Endometrium (tissue), 2 donors: ENCODE data around the gene FRRS1L.

Experiments used
- FAIRE-seq: peaks from 2 replicates; lab custom pipeline; 2012; peaks lifted over from hg19 to GRCh38; lab: Jason Lieb, UNC
- donor health status: control.
- donor health status: control.

Gene FRRS1L

DNA sequence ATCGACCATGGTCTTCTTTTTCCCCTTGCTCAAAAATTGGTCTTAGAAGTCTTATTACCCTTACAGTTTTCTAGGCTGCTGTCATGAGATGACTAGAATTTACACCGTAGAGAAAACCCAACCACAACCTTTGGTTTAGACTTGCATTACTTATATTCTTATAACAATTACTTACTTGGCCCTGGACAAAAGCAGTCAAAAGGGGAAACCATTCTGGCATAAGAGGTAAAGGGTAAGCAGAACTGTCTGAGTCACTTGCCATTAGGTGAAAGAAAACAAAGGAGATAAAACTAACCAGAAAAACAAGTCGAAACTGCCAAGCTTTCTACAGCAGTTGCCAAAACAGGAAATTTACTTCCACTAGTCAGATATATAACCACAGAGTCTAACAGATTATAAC, 65.2 kb downstream of the FRRS1L start:
- no peak for FAIRE-seq

DNA sequence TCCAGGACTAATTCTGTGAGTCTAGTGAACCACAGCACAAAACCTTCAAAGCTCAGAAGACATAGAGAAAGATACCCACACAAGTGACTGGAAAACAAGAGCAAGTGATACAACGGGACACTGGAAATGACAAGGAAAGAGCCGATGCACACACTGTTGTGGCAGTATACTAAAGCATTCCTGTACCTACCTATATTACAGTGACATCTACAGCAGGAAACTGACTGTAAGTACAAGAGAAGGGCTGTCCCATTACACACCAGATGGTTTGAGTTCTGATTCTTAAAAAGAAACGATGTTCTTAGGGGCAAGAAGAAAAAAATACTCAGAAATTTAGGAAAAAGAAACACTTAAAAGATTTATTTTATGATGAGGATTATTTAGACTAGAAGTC, 65.8 kb downstream of the FRRS1L start:
- no peak for FAIRE-seq

DNA sequence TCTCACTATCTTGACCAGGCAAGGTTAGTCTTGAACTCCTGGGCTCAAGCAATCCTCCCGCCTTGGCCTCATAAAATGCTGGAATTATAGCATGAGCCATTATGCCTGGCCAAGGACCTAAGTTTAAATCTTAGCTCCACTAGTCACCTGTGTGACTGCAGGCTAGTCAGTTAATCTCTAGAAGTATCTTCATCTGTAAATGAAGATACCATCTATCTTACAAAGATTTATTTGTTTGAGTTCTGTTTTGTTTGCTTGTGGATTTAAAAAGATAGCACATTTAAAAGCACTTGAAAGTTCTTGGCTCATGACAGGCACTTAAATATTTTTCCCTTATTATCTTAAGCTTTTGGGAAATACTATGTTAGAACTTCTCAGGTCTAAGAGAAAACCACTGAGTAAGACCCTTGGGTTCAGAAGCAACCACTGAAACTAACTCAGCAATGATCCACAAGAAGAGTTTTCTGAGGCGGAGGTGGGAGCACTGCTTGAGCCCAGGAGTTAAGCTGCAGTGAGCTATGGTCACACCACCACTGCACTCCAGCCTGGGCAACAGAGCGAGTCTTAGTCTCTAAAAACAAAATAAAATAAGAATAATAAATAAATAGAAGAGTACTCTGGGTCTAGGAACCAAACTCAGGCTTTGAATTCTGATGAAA, 66.4 kb downstream of the FRRS1L start:
- FAIRE-seq: no peak

DNA sequence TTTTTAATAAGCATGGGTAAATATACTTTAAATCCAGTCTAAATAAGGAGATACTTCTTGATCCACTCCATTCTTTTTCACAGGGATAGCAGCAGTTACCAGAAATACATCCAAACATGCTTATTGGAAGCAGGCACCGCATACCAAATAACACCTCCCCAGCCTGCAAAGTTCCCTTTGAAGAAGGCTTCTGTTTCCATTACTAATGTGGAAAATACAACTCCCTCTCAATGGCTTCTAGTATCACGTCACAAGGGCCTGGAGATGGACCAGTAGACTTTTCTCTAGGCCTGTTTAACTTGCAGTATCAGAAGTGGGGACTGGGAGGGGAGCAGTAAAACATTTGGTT, 68.1 kb downstream of the FRRS1L start:
- FAIRE-seq: no peak

DNA sequence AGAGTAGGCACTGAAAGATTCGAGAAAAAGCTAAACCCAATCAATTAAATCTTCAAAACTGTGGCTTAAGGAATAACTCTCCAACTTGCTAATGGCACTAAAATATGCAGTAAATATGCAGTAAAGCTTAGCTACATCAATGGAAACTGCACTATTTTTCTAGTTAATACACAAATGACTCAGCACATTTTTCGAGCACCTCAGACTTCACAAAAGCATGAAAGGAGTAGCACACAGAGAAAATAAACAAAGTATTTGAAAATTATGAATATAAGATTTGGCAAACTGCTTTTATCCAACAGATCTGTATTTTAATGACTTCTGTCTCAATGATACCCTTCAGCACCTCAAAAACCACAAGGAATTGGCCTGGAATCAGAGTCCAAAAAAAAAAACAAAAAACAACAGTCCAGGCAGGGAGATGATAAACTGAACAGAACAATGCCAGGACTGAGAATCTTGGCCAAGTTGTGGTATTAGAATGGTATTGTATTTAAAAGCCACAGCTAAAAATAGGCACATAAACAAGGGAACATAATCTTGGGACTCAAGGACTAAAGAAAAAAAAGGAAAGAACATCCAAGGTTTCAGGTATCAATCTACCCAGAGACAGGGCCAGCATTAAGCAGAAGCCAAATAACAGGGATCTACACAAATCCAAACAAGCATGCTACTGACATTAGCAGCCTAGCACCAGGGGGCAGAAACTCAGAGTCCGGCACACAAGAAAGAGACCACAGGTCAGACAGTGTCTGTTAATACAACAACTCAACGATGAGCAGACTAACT, 68.7 kb downstream of the FRRS1L start:
- no peak for FAIRE-seq

DNA sequence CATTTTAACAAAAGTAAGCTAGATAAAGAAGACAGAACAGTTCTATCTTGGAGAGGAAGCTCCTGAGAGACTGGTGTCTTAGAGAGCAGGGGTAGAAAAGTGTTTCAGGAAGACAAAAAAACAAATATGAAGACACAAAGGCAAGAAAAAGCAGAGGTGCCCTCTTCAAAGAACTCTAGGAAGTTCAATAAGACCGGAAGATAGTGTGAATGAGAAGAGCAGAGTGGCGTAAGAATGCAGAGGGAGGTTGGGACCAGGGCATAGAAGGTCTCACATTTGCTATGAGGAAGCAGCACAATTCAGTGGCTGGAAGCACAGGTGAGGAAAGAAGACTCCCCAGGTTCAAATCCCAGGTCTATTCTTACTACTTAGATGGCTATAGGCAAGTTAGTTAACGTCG, 69.9 kb downstream of the FRRS1L start:
- FAIRE-seq: no peak

DNA sequence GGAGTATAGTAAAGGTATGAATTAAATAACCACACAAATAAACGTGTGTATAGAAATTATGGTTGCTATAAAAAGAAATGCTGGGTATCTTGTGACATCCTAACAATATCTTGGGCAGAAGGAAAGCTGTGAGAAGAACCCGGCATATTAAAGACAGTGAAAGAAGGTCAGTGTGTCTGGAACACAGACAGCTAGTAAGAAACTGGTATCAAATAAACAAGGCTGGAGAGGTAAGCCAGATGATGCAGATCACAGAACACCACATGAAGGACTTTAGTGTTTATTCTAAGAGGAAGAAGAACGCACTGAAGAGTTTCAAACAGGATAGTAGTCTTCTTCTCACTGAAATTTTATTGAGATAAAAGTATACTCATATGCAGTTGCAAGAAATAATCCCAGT, 71.7 kb downstream of the FRRS1L start:
- FAIRE-seq: no peak

DNA sequence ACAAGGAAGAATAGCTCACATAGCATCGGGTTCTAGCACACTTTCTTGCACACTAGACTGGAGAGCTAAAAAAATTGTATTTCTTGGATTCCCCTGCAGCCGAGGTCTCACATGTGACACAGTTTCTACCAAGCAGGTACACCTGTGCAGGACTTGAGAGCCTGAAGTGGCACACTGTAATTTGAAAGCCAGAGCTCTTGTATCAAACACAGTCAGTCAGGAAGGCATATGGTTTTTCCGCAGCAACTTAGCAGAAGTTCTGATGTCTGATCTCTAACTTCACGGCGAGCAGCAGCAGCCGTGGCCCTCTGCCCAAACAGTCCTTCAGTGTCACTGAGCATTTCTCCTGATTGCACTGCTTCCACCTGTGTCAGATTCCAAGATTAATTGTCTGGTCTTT, 72.8 kb downstream of the FRRS1L start:
- no peak for FAIRE-seq

DNA sequence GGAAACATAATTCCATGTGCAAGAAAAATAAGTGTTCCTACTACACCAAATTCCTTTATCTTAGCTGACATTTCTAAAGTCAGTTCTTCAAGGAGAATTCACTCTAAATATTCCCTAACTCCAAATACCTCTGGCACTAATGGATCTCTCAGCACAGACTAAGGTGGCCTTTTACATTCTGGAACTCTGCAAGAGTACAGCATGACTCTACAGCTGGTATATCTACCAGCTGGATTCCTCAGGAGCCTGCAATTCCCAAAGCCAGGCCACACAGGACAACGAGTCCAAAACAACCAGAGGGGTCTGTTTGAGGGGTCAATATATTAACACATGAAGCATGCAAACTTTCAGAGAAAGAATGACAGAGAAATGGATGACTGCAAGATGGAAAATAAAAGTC, 74.5 kb downstream of the FRRS1L start:
- no peak for FAIRE-seq

DNA sequence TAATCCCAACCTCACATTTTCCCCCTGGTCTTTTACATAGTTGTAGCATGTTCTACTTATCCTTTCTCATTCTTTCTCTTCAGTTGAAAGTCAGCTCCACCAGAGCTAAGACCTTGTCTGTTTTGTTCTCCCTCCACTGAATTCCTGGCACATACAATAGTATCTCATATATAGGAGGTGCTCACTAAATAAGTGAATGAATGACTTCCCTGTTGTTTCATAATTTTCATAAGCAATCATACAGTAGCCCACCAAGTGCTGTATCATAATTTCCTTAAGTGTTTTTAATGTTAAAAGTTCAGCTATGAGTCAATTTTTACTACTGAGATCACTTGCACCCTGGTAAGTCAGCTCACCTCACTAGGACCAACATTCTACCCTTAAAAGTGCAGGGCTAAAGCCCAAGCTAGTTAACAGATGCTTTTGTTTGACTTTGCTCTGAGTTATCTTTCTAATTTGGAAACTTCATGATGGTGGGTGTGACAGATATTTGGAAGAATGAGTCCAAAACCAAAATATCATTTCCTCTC, 74.9 kb downstream of the FRRS1L start:
- no peak for FAIRE-seq

DNA sequence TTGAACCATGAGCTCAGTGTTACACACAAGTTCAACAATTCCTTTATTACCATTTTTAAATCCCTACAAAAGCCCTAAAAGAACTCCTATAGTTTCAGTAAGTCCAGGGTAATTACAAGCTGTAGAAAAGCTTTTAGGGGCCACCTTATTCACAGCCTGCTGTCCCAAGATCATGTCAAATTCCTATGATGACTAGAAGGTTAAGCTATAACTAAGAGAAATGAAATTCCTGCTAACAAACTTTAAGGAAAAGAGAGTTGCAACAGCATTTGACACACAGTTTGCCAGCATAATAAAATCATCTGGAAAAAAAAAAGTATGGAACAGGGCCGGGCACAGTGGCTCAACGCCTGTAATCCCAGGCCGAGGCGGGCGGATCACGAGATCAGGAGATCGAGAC, 78.8 kb downstream of the FRRS1L start:
- no peak for FAIRE-seq

DNA sequence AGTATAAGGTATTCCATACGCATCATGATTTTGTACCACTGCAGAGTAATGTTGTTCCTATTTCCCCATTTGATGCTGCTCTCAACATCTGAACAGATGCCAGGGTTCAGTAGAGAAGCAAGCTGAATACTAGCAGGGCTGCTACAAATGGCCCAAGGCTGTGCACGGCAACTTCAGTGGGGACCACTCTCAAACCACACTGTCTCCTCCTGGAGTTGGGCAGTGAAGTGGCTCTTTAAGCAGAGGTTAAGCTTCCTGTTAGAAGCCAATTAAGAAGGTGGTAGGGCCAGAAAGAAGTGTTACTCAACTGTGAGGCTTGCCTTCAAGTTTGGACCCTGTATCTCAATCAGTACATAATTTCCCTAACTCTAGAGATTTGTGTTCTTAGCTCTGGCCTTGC, 79.3 kb downstream of the FRRS1L start:
- no peak for FAIRE-seq

DNA sequence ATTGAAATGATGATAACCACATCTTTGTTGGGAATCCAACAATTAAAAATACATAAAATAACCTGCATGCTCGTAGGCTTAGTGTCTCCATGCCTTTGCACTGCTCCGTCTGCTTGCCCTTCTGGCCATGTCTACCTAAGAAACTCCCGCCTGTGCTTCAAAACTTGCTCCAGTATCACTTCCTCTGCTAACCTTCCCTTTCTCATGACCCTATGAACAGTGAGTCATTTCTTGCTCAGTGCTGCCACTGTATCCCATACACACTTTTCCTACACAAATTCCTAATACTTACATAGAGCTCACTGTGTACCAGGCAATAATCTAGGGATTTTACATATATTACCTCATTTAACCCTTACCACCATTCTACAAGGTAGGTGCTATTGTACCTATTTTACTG, 80.8 kb downstream of the FRRS1L start:
- no peak for FAIRE-seq

DNA sequence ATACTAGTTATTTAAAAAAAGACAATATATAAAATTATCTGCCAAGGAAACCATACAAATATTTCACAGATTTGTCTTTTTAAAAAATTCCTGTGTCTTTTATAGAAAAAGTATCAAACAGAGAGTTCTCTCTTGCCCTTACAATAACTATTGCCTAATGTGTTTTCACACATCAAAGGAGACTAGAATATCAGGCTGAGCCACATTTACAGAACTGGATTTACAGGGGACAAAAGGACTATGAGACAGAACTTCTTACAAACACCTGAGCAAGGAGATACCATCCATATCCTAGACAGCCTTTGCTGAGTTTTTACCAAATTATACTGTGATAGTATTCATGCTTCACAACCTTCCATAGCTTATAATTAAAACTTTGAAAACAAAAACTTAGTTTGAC, 81.5 kb downstream of the FRRS1L start:
- no peak for FAIRE-seq

DNA sequence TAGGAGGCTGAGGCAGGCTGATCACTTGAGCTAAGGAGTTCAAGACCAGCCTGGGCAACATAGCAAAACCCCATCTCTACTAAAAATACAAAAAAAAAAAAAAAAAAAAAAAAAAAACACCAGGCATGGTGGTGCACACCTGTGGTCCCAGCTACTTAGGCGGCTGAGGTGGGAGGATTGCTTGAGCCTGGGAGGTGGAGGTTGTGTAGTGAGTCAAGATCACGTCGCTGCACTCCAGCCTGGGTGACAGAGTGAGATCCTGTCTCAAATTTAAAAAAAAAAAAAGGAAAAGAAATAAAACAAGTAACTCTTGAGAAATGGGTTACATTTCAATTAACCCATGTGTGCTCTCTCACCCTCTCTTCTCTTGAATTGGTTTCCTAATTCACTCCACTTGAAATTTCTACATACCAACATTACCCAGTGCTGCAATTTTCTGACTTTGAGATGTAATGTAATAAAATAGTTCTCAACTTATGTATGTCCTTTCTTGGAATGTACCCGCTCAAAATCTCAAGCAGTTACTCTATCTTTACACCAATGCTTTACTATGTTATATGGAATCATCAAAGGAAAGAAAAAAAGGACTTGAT, 83.1 kb downstream of the FRRS1L start:
- FAIRE-seq: no peak

DNA sequence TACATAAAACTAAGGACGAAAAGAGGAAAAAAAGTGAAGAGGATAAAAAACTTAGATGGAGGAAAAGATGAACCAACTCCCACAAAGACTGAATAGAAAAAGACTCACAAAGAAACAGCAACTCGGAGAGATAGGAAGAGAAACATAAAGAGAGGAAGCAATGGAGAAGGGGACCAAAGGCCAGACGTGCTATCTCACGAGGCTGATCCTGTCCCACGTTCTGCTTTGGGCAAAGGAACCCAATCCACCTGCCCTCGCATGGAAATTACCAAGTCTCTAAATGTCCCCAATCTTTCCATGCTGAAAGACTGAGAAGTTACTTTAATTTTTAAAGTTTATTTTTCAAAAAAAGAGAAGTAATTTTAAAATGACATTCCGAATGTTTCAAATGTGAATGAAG, 83.9 kb downstream of the FRRS1L start:
- FAIRE-seq: no peak

DNA sequence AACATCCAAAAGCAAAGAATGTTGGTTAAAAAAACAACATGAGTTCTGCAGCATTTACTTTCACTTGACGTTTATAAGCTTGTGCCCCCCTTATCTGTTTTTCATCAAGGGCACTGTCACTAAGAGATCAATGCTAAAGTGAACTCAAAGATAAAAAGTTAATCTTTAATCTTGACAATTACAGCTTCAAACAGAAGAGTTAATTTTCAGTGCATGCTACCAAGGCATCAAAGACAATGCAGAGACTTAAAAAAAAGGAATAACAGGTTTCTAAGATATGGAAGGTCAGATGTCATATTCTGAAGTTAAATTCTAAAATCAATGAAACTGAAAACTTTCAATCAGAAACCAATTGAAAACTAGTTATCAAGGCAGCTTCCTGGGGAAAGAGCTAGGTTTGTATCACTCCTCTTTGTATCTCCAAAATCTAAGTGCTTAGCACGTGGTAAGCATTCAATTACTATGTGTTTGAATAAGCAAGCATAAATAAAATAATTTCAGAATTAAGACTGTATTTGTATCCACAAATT, 84.9 kb downstream of the FRRS1L start:
- no peak for FAIRE-seq
